GM23338 (cell line): ENCODE data around the gene CRMP1. TPM values are rescaled to one million over a fixed set of nuclear protein-coding genes. Genes with fewer than 3 reads are reported as not detected.
A peak's percentile ranks its signal among the peaks of the same experiment; 100 is the strongest.

Experiments
- ATAC-seq: fragments of 200-7000 bp; cut with Tn5 transposase; 3 replicates; pipeline ENCODE4 v1.9.1; 2020
- DNase-seq: peaks from one replicate; pipeline ENCODE4 v3.0.0-alpha.2; 2015; ENCODE audit warnings: low spot score
- H2AFZ ChIP-seq: fragments of 200-600 bp; sonication (generic); 2 replicates; pipeline ENCODE4 v1.8.0; 2016; ENCODE audit warnings: antibody characterized with exemption, mild to moderate bottlenecking, moderate library complexity
- H3F3A ChIP-seq: fragments of 200-600 bp; sonication (generic); replicated peaks from 2 replicates; pipeline ENCODE4 v1.8.0; 2017; ENCODE audit warnings: antibody characterized with exemption, mixed run types, low read depth
- H3K27ac ChIP-seq: fragments of 200-600 bp; sonication (generic); 2 replicates; pipeline ENCODE4 v1.6.1; 2016; ENCODE audit warnings: low read depth
- H3K27me3 ChIP-seq: fragments of 200-600 bp; sonication (generic); 2 replicates; pipeline ENCODE4 v1.8.0; 2016; ENCODE audit warnings: mild to moderate bottlenecking, mixed run types, moderate library complexity; ENCODE audit not compliant: insufficient read depth
- H3K36me3 ChIP-seq: fragments of 200-600 bp; sonication (generic); 2 replicates; pipeline ENCODE4 v1.8.0; 2016; ENCODE audit warnings: mild to moderate bottlenecking; ENCODE audit not compliant: insufficient read depth
- H3K4me1 ChIP-seq: fragments of 200-600 bp; sonication (generic); 2 replicates; pipeline ENCODE4 v1.8.0; 2016; ENCODE audit warnings: mild to moderate bottlenecking, moderate library complexity; ENCODE audit not compliant: insufficient read depth
- H3K4me2 ChIP-seq: fragments of 200-600 bp; sonication (generic); 2 replicates; pipeline ENCODE4 v1.7.1; 2017; ENCODE audit warnings: mixed run types
- H3K4me3 ChIP-seq: fragments of 200-600 bp; sonication (generic); 2 replicates; pipeline ENCODE4 v1.6.1; 2016; ENCODE audit warnings: mixed run types
- H3K79me2 ChIP-seq: fragments of 200-600 bp; sonication (generic); replicated peaks from 2 replicates; pipeline ENCODE4 v1.8.0; 2017; ENCODE audit warnings: mild to moderate bottlenecking; ENCODE audit not compliant: insufficient read depth
- H3K9me2 ChIP-seq: fragments of 200-600 bp; sonication (generic); 2 replicates; pipeline ENCODE4 v1.8.0; 2017; ENCODE audit not compliant: insufficient read depth
- H4K20me1 ChIP-seq: fragments of 200-600 bp; sonication (generic); replicated peaks from 2 replicates; pipeline ENCODE4 v1.8.0; 2017; ENCODE audit warnings: mild to moderate bottlenecking; ENCODE audit not compliant: insufficient read depth
- H3K27ac Mint-ChIP-seq: 2 replicates; pipeline ENCODE4 v1.8.0; 2020; ENCODE audit warnings: inconsistent platforms, mild to moderate bottlenecking, moderate library complexity, mixed read lengths
- H3K27me3 Mint-ChIP-seq: 3 replicates; pipeline ENCODE4 v1.8.0; 2022; ENCODE audit warnings: low read depth, mild to moderate bottlenecking, moderate library complexity, mixed read lengths, inconsistent platforms; ENCODE audit not compliant: insufficient read depth, poor library complexity
- H3K36me3 Mint-ChIP-seq: 3 replicates; pipeline ENCODE4 v1.8.0; 2021; ENCODE audit warnings: low read depth, mild to moderate bottlenecking, inconsistent platforms, moderate library complexity, mixed read lengths
- H3K4me1 Mint-ChIP-seq: 3 replicates; pipeline ENCODE4 v1.8.0; 2020; ENCODE audit warnings: mild to moderate bottlenecking, inconsistent platforms, mixed read lengths
- H3K4me3 Mint-ChIP-seq: 3 replicates; pipeline ENCODE4 v1.8.0; 2021; ENCODE audit warnings: moderate library complexity, mild to moderate bottlenecking, inconsistent platforms, mixed read lengths
- H3K9me3 Mint-ChIP-seq: 3 replicates; pipeline ENCODE4 v1.8.0; 2020; ENCODE audit warnings: moderate library complexity, mild to moderate bottlenecking, inconsistent platforms, mixed read lengths
- CREB1 ChIP-seq: fragments of 250-450 bp; sonication (Bioruptor Pico); IDR thresholded peaks from 2 replicates; pipeline ENCODE4 v1.5.0; 2020; ENCODE audit warnings: low read depth, mild to moderate bottlenecking, moderate library complexity
- ETS1 ChIP-seq: IDR thresholded peaks from 2 replicates; pipeline ENCODE4 v1.6.1; 2016; ENCODE audit warnings: antibody characterized with exemption
- JUNB ChIP-seq: IDR thresholded peaks from one replicate; pipeline ENCODE4 v1.6.1; 2016; ENCODE audit warnings: antibody characterized with exemption; ENCODE audit not compliant: unreplicated experiment
- NANOG ChIP-seq: IDR thresholded peaks from 2 replicates; pipeline ENCODE4 v1.6.1; 2016; ENCODE audit warnings: antibody characterized with exemption, borderline replicate concordance
- STAT1 ChIP-seq: IDR thresholded peaks from one replicate; pipeline ENCODE4 v1.6.1; 2016; ENCODE audit warnings: antibody characterized with exemption; ENCODE audit not compliant: unreplicated experiment
- ZNF114 ChIP-seq: fragments of 250-450 bp; sonication (Bioruptor Pico); IDR thresholded peaks from 2 replicates; pipeline ENCODE4 v1.5.0; 2020; ENCODE audit warnings: mild to moderate bottlenecking, moderate library complexity
- polyA plus RNA-seq: library from polyadenylated mRNA; unstranded; fragments of >200 nt; fragmentation: Nextera tagmentation; extraction: Ambion mirVana; gene quantifications from 2 replicates; pipeline ENCODE4 v1.2.1, GENCODE V29; 2016
- total RNA-seq: library from RNA; depleted of rRNA; stranded (reverse); fragments of >200 nt; shearing (Covaris generic); gene quantifications from 2 replicates; pipeline ENCODE4 v1.2.3, GENCODE V29; 2014
- TF ChIP-seq, protein P1 (sequence below): fragments of 250-450 bp; sonication (Bioruptor Pico); IDR thresholded peaks from 2 replicates; pipeline ENCODE4 v1.5.0; 2020; ENCODE audit warnings: mild to moderate bottlenecking, moderate library complexity
- TF ChIP-seq, protein P2 (sequence below): IDR thresholded peaks from one replicate; pipeline ENCODE4 v1.6.1; 2018; ENCODE audit warnings: antibody characterized with exemption; ENCODE audit not compliant: unreplicated experiment

The CRMP1 gene
- total and polyA plus RNA-seq, 2 experiments from 2014 or later: 52.7 to 146 TPM

- Histone ChIP-seq H3F3A (no peaks in the 10 kb centered on the region), H2AFZ (no peak overlapping the region), H3K27me3 (no peaks in the 10 kb centered on the region), H3K36me3 (no peaks in the 10 kb centered on the region), H3K4me1 (no peaks in the 10 kb centered on the region), H4K20me1 (no peaks in the 10 kb centered on the region; the same call in 1 of the 2 replicates), H3K4me2 (no peak overlapping the region), H3K27ac (no peak overlapping the region), H3K9me2 (no peaks in the 10 kb centered on the region), H3K4me3 (no peak overlapping the region), H3K79me2 (no peaks in the 10 kb centered on the region)
- Mint-ChIP-seq H3K4me3 (no peak overlapping the region), H3K36me3 (peaks cover 17% of the 10 kb centered on the region), H3K27me3 (peaks cover 3% of the 10 kb centered on the region), H3K4me1 (no peaks in the 10 kb centered on the region), H3K27ac (no peak overlapping the region), H3K9me3 (no peaks in the 10 kb centered on the region)
- no peak for DNase-seq
- ATAC-seq: no peak
- TF ChIP-seq, protein P1, sequence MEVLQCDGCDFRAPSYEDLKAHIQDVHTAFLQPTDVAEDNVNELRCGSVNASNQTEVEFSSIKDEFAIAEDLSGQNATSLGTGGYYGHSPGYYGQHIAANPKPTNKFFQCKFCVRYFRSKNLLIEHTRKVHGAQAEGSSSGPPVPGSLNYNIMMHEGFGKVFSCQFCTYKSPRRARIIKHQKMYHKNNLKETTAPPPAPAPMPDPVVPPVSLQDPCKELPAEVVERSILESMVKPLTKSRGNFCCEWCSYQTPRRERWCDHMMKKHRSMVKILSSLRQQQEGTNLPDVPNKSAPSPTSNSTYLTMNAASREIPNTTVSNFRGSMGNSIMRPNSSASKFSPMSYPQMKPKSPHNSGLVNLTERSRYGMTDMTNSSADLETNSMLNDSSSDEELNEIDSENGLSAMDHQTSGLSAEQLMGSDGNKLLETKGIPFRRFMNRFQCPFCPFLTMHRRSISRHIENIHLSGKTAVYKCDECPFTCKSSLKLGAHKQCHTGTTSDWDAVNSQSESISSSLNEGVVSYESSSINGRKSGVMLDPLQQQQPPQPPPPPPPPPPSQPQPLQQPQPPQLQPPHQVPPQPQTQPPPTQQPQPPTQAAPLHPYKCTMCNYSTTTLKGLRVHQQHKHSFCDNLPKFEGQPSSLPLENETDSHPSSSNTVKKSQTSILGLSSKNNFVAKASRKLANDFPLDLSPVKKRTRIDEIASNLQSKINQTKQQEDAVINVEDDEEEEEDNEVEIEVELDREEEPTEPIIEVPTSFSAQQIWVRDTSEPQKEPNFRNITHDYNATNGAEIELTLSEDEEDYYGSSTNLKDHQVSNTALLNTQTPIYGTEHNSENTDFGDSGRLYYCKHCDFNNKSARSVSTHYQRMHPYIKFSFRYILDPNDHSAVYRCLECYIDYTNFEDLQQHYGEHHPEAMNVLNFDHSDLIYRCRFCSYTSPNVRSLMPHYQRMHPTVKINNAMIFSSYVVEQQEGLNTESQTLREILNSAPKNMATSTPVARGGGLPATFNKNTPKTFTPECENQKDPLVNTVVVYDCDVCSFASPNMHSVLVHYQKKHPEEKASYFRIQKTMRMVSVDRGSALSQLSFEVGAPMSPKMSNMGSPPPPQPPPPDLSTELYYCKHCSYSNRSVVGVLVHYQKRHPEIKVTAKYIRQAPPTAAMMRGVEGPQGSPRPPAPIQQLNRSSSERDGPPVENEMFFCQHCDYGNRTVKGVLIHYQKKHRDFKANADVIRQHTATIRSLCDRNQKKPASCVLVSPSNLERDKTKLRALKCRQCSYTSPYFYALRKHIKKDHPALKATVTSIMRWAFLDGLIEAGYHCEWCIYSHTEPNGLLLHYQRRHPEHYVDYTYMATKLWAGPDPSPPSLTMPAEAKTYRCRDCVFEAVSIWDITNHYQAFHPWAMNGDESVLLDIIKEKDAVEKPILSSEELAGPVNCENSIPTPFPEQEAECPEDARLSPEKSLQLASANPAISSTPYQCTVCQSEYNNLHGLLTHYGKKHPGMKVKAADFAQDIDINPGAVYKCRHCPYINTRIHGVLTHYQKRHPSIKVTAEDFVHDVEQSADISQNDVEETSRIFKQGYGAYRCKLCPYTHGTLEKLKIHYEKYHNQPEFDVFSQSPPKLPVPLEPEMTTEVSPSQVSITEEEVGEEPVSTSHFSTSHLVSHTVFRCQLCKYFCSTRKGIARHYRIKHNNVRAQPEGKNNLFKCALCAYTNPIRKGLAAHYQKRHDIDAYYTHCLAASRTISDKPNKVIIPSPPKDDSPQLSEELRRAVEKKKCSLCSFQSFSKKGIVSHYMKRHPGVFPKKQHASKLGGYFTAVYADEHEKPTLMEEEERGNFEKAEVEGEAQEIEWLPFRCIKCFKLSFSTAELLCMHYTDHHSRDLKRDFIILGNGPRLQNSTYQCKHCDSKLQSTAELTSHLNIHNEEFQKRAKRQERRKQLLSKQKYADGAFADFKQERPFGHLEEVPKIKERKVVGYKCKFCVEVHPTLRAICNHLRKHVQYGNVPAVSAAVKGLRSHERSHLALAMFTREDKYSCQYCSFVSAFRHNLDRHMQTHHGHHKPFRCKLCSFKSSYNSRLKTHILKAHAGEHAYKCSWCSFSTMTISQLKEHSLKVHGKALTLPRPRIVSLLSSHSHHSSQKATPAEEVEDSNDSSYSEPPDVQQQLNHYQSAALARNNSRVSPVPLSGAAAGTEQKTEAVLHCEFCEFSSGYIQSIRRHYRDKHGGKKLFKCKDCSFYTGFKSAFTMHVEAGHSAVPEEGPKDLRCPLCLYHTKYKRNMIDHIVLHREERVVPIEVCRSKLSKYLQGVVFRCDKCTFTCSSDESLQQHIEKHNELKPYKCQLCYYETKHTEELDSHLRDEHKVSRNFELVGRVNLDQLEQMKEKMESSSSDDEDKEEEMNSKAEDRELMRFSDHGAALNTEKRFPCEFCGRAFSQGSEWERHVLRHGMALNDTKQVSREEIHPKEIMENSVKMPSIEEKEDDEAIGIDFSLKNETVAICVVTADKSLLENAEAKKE (CRISPR knock-in tag): no peak
- TF ChIP-seq ZNF114 (CRISPR knock-in tag) (no peak), NANOG (no peak), CREB1 (CRISPR knock-in tag) (no peak), STAT1 (no peak), JUNB (no peak), ETS1 (no peak)
- TF ChIP-seq, protein P2, sequence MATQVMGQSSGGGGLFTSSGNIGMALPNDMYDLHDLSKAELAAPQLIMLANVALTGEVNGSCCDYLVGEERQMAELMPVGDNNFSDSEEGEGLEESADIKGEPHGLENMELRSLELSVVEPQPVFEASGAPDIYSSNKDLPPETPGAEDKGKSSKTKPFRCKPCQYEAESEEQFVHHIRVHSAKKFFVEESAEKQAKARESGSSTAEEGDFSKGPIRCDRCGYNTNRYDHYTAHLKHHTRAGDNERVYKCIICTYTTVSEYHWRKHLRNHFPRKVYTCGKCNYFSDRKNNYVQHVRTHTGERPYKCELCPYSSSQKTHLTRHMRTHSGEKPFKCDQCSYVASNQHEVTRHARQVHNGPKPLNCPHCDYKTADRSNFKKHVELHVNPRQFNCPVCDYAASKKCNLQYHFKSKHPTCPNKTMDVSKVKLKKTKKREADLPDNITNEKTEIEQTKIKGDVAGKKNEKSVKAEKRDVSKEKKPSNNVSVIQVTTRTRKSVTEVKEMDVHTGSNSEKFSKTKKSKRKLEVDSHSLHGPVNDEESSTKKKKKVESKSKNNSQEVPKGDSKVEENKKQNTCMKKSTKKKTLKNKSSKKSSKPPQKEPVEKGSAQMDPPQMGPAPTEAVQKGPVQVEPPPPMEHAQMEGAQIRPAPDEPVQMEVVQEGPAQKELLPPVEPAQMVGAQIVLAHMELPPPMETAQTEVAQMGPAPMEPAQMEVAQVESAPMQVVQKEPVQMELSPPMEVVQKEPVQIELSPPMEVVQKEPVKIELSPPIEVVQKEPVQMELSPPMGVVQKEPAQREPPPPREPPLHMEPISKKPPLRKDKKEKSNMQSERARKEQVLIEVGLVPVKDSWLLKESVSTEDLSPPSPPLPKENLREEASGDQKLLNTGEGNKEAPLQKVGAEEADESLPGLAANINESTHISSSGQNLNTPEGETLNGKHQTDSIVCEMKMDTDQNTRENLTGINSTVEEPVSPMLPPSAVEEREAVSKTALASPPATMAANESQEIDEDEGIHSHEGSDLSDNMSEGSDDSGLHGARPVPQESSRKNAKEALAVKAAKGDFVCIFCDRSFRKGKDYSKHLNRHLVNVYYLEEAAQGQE: peak; percentile 56
These were observed 99.4 kb downstream of the CRMP1 start for GRCh38 chr4:5793514-5793913.
